HL-60 (cell line): ENCODE data around the gene PTH2.

Source experiments
- CTCF ChIP-seq: IDR thresholded peaks from one replicate; pipeline ENCODE4 v1.5.1; 2011; ENCODE audit warnings: low read length, control low read depth, inconsistent platforms; ENCODE audit not compliant: insufficient read depth
- POLR2AphosphoS5 ChIP-seq: IDR thresholded peaks from 2 replicates; pipeline ENCODE4 v1.6.1; 2012; ENCODE audit warnings: low read depth

GRCh38 chr19:49455773-49456172 is 32.5 kb upstream of the PTH2 start:
- TF ChIP-seq POLR2AphosphoS5 (no peak), CTCF (no peak)
